Measurements from ENCODE around the gene FLT3LG. TPM values are rescaled to one million over a fixed set of nuclear protein-coding genes. Genes with fewer than 3 reads are reported as not detected.
"Not testable (repeated sequence)": the region's sequence is repeated elsewhere in the genome, so short reads cannot be mapped to it uniquely, and the experiment has no call there.

Gene FLT3LG
- total RNA-seq, 1 experiment from 2014 or later = 0.12 TPM

GRCh38 chr19:49461130-49461529 is 12.9 kb upstream of the FLT3LG start:
- DNase-seq (ENCODE audit: extremely low read depth, low read depth) = not testable (repeated sequence)

DNA sequence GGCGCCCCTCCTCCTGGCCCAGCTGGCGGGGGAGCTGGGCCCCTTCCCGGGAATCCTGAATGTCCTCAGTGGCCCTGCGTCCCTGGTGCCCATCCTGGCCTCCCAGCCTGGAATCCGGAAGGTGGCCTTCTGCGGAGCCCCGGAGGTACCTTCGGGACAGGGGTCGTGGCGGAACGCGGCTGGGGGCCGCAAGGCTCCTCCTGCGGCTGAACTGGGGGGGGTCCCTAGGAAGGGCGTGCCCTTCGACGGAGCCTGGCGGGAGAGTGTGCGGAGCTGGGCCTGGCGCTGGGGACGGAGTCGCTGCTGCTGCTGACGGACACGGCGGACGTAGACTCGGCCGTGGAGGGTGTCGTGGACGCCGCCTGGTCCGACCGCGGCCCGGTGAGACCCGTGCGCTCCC is 12.4 kb upstream of the FLT3LG start:
- DNase-seq (ENCODE audit: extremely low read depth, low read depth) = no peak

GRCh38 chr19:49462492-49462891 is 11.5 kb upstream of the FLT3LG start:
- no peak for DNase-seq (ENCODE audit: extremely low read depth, low read depth)

GRCh38 chr19:49463960-49464740 is 9.9 kb upstream of the FLT3LG start:
- DNase-seq (ENCODE audit: extremely low read depth, low read depth) = no peak

GRCh38 chr19:49465371-49465770 is 8.6 kb upstream of the FLT3LG start:
- DNase-seq (ENCODE audit: extremely low read depth, low read depth) = no peak

DNA sequence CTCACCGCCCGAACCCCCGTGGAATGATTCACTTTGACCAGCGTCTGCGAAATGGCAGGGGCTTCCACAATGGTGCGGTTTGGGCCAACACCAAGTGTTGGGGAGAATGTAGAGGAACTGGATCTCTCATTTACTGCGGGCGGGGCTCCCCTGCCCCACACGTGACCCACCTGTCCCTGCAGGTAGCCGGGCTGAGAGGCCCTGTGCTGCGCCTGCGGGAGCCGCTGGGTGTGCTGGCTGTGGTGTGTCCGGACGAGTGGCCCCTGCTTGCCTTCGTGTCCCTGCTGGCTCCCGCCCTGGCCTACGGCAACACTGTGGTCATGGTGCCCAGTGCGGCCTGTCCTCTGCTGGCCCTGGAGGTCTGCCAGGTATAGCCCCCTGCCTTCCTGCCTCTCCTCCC is 5.8 kb upstream of the FLT3LG start:
- DNase-seq (ENCODE audit: extremely low read depth, low read depth) = no peak

DNA sequence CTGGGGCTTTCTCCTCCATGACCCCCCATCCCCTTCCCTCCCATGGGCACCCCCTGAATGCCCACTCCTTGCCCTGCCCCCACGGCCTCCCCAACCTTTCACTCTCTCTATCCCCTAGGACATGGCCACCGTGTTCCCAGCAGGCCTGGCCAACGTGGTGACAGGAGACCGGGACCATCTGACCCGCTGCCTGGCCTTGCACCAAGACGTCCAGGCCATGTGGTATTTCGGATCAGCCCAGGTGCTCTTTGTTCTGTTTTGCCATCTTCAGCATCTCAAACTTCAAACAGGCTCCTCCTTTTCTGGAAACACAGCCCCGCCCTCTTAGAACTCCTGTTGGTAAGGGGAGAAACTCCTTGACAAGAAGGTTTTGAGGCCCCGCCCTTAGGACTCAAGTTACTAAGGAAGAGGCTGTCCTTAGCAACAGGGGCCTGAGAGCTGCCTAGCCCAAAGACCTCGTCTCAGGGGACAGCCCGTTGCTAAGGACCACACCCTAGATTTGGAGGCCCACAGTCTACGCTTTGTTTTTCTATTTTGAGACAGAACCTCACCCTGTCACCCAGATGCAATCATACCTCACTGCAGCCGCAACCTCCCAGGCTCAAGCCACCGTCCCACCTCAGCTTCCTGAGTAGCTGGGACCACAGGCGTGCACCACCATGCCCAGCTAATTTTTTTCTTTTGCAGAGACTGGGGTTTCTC is 5.1 kb upstream of the FLT3LG start:
- DNase-seq (ENCODE audit: extremely low read depth, low read depth) = peak; percentile 76

- no peak for DNase-seq (ENCODE audit: extremely low read depth, low read depth)
Measured at GRCh38 chr19:49469828-49470614, 4.0 kb upstream of the FLT3LG start.

GRCh38 chr19:49470615-49470978 is 3.4 kb upstream of the FLT3LG start:
- no peak for DNase-seq (ENCODE audit: extremely low read depth, low read depth)

DNA sequence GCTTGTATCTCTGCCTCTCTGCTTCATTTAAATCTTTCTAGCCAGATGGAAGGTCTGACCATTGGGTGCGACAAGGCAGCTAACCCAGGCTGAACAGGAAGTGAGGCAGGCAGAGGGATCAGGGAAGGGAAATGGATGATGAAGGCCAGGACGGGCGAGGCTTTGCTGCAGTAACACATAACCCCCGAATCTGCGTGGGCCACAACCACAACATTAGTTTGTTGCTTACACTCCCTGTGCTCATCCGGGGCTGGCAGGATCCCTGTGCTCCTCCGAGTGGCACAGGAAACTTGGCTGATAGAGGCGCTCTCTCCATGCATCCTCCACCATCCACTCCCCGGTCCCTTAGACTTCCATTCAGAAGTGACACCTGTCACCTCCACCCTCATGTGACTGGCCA is 1.1 kb upstream of the FLT3LG start:
- DNase-seq (ENCODE audit: extremely low read depth, low read depth) = no peak

GRCh38 chr19:49473501-49473867 is 531 bp upstream of the FLT3LG start:
- not testable (repeated sequence) for DNase-seq (ENCODE audit: extremely low read depth, low read depth)

DNA sequence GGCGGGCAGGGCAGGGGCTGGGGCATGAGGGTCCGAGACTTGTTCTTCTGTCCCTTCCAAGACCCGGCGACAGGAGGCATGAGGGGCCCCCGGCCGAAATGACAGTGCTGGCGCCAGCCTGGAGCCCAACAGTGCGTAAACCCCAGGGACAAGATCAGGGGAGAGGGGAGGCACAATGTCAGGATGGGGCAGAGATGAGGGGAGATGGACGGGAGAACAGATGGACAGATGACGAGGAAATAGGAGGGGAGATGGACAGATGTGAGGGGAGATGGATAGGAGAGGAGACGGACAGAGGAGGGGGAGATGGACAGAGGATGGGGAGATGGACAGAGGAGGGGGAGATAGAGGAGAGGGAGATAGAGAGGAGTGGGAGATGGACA is 518 bp downstream of the FLT3LG start:
- no peak for DNase-seq (ENCODE audit: extremely low read depth, low read depth)

GRCh38 chr19:49475191-49475917 is 1.3 kb downstream of the FLT3LG start:
- no peak for DNase-seq (ENCODE audit: extremely low read depth, low read depth)

DNA sequence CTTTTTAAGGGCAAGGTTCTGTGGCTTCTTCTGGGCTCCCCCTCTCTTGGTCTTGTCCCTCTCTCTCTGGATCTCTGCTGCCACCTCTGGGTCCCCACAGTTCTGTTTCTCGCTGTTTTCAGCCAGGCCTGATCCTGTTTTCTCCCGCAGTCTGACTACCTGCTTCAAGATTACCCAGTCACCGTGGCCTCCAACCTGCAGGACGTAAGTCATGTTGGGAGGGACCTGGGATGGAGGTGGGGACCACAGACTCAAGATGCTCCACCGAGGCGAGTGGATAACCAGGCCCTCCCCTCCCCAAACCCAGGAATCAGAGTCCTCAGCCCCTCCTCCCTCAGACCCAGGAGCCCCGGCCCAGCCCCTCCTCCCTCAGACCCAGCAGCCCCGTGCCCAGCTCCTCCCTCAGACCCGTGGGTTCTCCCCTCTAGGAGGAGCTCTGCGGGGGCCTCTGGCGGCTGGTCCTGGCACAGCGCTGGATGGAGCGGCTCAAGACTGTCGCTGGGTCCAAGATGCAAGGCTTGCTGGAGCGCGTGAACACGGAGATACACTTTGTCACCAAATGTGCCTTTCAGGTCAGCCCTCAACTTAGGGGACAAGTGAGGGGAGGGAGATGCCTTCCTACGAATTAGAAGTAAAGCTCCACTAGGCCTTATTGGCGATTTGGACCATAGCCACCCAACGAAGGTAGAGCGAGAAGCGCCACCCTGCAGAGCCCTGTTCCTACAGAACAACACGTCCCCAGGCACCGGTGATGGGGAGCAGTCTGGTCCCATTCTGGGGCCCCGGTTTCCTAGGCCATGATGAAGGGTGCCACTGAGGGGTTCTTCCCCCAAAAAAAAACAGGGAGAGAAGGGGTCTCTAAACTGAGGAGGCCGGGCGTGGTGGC is 2.2 kb downstream of the FLT3LG start:
- DNase-seq (ENCODE audit: extremely low read depth, low read depth) = no peak

- DNase-seq (ENCODE audit: extremely low read depth, low read depth) = no peak
Measured at GRCh38 chr19:49479975-49480628, 6.1 kb downstream of the FLT3LG start.

DNA sequence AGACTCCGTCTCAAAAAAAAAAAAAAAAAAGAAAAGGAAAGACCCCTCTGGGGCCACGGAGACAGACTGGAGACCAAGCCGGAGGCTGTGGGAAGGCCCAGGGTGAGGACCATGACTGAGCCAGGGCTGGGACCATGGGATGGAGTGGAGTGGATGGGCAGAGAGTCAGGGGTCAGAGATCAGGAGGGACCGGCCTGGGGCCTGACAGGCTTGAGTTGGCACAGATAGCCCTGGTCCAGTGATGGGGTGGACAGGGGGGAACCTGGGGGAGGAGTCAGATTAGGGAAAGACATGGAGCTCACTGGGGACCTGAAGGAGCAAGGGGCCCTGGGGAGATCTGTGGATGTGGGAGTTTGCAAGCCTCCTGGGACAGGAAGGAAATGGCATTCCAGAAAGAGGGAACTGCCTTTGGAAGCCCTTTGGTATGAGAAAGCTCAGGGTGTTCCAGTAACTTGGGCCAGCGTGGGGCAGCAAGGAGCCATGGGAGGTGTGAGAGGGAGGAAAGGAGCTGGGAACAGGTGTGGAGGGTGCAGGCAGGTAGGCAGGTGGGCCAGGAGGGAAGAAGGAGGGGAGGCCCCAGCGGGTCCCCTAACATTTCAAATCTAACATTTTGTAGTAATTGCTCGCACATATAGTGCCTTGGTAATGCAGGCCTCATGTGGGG is 7.1 kb downstream of the FLT3LG start:
- no peak for DNase-seq (ENCODE audit: extremely low read depth, low read depth)

DNA sequence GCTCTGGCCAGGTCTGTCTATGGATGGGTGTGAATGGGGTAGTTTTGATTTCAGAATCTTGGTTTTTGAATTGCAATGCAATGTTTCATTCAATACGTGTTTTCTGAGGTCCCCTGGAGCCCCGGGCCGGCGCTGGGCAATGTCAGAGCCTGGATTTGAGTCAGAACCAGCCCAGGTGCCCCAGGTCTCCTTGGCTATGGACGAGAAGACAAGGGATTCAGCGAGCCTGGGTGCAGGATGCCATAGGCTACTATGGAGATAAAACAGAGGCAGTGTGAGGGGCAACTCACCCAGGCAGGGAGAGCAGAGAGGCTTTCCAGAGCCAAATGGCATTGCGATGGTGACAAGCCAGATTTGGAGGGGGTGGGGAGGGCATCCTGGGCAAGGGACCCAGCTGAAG is 12.2 kb downstream of the FLT3LG start:
- DNase-seq (ENCODE audit: extremely low read depth, low read depth) = no peak

DNA sequence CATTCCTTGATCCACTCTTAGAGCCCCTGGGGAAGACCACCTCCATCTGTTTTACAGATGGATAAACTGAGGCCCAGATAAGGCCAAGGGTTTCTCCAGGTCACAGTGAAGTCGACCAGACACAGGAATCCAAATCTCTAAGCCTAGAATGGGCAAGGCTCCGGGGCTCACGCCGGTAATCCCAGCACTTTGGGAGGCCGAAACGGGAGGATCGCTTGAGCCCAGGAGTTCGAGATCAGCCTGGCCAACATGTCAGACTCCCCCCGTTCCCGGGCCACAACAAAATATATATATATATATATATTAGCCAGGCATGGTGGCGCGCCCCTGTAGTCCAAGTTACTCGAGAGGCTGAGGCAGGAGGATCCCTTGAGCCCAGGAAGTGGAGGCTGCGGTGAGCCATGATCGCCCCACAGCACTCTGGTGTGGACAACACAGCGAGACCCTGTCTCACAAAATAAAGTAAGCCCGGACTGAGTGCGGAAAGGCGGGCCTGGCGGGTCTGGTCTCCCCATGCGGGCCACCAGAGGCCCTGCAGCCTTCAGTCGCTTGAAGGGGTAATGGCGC is 12.8 kb downstream of the FLT3LG start:
- no peak for DNase-seq (ENCODE audit: extremely low read depth, low read depth)
